A673 (cell line): Measurements from ENCODE around the gene LMAN2.

ENCODE experiments used
- EZH2 ChIP-seq: fragments of 200-600 bp; sonication (generic); IDR thresholded peaks from 2 replicates; pipeline ENCODE4 v1.6.1; 2017; ENCODE audit warnings: borderline replicate concordance, low read depth, mild to moderate bottlenecking, mixed read lengths, antibody characterized with exemption, low read length; ENCODE audit not compliant: poor library complexity, severe bottlenecking
- TF ChIP-seq, protein P1 (sequence below): fragments of 300-800, 200-600 bp; sonication (generic); conservative IDR thresholded peaks from 2 replicates; pipeline ENCODE4 v1.5.1; 2017; ENCODE audit warnings: low read depth, mild to moderate bottlenecking, antibody characterized with exemption, low read length, moderate library complexity, mixed read lengths

DNA sequence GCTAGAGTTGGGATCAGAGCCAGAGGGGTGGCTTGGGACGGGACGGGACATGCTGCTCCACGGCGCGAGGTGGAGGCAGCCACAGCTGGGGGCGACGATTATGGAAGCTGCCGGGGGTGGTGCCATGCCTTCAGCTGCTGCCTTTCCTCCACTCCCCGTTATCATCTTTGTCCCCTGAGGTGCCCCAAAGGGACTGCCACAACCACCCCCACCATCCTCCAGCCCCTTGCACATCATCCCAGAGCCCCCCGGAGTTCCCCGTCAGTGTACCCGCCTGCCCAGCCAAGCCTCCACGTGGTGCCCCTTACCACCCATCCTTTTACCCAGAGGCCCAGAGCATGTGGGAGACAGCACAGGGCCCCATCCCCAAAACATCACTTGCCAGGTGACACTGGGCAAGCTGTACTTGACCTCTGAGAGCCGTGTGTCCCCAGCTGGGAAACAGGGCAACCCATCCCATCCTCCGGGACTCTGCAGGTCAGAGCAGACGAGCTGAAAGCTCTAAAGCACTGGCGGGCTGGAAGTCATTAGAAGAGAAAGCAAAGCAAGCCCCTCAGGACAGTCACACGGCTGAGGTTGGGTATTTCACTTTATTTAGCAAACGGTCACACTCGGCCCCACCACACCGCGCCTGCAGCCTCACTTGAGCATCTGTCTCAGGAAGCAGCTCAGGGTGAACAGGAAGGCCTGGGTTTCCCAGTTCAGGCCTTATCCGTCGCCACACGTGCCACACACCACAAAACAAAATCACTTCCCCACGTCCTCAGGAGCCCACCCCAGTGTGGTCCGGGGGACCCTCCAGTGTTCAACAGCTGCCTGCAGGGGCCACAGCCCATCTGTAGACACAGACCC, 20.3 kb downstream of the LMAN2 start:
- TF ChIP-seq, protein P1, sequence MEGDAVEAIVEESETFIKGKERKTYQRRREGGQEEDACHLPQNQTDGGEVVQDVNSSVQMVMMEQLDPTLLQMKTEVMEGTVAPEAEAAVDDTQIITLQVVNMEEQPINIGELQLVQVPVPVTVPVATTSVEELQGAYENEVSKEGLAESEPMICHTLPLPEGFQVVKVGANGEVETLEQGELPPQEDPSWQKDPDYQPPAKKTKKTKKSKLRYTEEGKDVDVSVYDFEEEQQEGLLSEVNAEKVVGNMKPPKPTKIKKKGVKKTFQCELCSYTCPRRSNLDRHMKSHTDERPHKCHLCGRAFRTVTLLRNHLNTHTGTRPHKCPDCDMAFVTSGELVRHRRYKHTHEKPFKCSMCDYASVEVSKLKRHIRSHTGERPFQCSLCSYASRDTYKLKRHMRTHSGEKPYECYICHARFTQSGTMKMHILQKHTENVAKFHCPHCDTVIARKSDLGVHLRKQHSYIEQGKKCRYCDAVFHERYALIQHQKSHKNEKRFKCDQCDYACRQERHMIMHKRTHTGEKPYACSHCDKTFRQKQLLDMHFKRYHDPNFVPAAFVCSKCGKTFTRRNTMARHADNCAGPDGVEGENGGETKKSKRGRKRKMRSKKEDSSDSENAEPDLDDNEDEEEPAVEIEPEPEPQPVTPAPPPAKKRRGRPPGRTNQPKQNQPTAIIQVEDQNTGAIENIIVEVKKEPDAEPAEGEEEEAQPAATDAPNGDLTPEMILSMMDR = no peak
- no peak for TF ChIP-seq EZH2
